Mesenchymal stem cell (in vitro differentiated cells and primary cell): ENCODE results near the gene TAF11L14. TPM values are rescaled to one million over a fixed set of nuclear protein-coding genes. Genes with fewer than 3 reads are reported as not detected.
"Not testable (repeated sequence)": the region's sequence is repeated elsewhere in the genome, so short reads cannot be mapped to it uniquely, and the experiment has no call there.

Experiments used
- DNase-seq: peaks from one replicate; pipeline ENCODE4 v3.0.0-alpha.2; 2013
- H2AFZ ChIP-seq: one replicate; pipeline ENCODE4 v1.6.1; 2013; ENCODE audit warnings: low read depth, mild to moderate bottlenecking, control low read depth, inconsistent platforms, low read length, moderate library complexity
- H2AK5ac ChIP-seq: 2 replicates; pipeline ENCODE4 v1.6.1; 2013; ENCODE audit warnings: low read length, moderate library complexity, mild to moderate bottlenecking, inconsistent platforms; ENCODE audit not compliant: severe bottlenecking
- H2BK120ac ChIP-seq: one replicate; pipeline ENCODE4 v1.6.1; 2013; ENCODE audit warnings: low read depth, mild to moderate bottlenecking, inconsistent platforms, low read length, moderate library complexity
- H2BK12ac ChIP-seq, 2 experiments: one replicate each; pipeline ENCODE4 v1.6.1; 2013; ENCODE audit warnings: inconsistent platforms in 2 of 2, low read length in 2 of 2, mild to moderate bottlenecking in 2 of 2, moderate library complexity in 2 of 2, control low read depth in 1 of 2
- H2BK15ac ChIP-seq: one replicate; pipeline ENCODE4 v1.6.1; 2013; ENCODE audit warnings: mild to moderate bottlenecking, low read depth, inconsistent platforms; ENCODE audit not compliant: poor library complexity, severe bottlenecking
- H2BK5ac ChIP-seq: 2 replicates; pipeline ENCODE4 v1.6.1; 2013; ENCODE audit warnings: low read depth, mild to moderate bottlenecking, low read length, control low read depth, inconsistent platforms; ENCODE audit not compliant: poor library complexity, severe bottlenecking
- H3K14ac ChIP-seq, 2 experiments: one replicate each; pipeline ENCODE4 v1.6.1; 2013; ENCODE audit warnings: inconsistent platforms in 2 of 2, low read length in 2 of 2, control low read depth in 1 of 2, mild to moderate bottlenecking in 1 of 2, moderate library complexity in 1 of 2
- H3K18ac ChIP-seq, 2 experiments: one replicate each; pipeline ENCODE4 v1.6.1; 2013; ENCODE audit warnings: inconsistent platforms in 2 of 2, low read length in 2 of 2, control low read depth in 1 of 2, low read depth in 1 of 2, mild to moderate bottlenecking in 1 of 2
- H3K23ac ChIP-seq, 2 experiments: one replicate each; pipeline ENCODE4 v1.6.1; 2013; ENCODE audit warnings: inconsistent platforms in 2 of 2, low read length in 2 of 2, mild to moderate bottlenecking in 2 of 2, moderate library complexity in 2 of 2, control low read depth in 1 of 2
- H3K27ac ChIP-seq: 2 replicates; pipeline ENCODE4 v1.5.1; 2013; ENCODE audit warnings: mild to moderate bottlenecking, moderate library complexity, low read length, control low read depth, inconsistent platforms; ENCODE audit not compliant: poor library complexity, severe bottlenecking
- H3K27me3 ChIP-seq, 2 experiments: 2 replicates each; pipeline versions ENCODE4 v1.6.1 to v1.7.0; 2013; ENCODE audit warnings: low read length in 2 of 2, mild to moderate bottlenecking in 2 of 2, moderate library complexity in 2 of 2, control low read depth in 1 of 2, inconsistent platforms in 1 of 2; ENCODE audit not compliant: control insufficient read depth in 1 of 2, insufficient read depth in 1 of 2
- H3K36me3 ChIP-seq, 2 experiments: 2 replicates each; pipeline versions ENCODE4 v1.6.1 to v1.7.0; 2013; ENCODE audit warnings: low read length in 2 of 2, control low read depth in 1 of 2, inconsistent platforms in 1 of 2, low read depth in 1 of 2, mild to moderate bottlenecking in 1 of 2; ENCODE audit not compliant: insufficient read depth in 2 of 2, control insufficient read depth in 1 of 2
- H3K4ac ChIP-seq, 2 experiments: one replicate each; pipeline ENCODE4 v1.6.1; 2013; ENCODE audit warnings: inconsistent platforms in 2 of 2, low read length in 2 of 2, mild to moderate bottlenecking in 2 of 2, moderate library complexity in 2 of 2, control low read depth in 1 of 2, low read depth in 1 of 2
- H3K4me1 ChIP-seq: 2 replicates; pipeline ENCODE4 v1.6.1; 2013; ENCODE audit warnings: low read depth, low read length, control low read depth; ENCODE audit not compliant: control insufficient read depth, insufficient read depth
- H3K4me2 ChIP-seq: 2 replicates; pipeline ENCODE4 v1.6.1; 2013; ENCODE audit warnings: low read length, mild to moderate bottlenecking, inconsistent platforms; ENCODE audit not compliant: poor library complexity, severe bottlenecking
- H3K4me3 ChIP-seq, 2 experiments: 2 replicates each; pipeline versions ENCODE4 v1.5.1 to v1.7.0; 2013; ENCODE audit warnings: low read length in 2 of 2, mild to moderate bottlenecking in 2 of 2, control low read depth in 1 of 2, low read depth in 1 of 2; ENCODE audit not compliant: insufficient read depth in 1 of 2
- H3K79me1 ChIP-seq: replicated peaks from 2 replicates; pipeline ENCODE4 v1.6.1; 2013; ENCODE audit warnings: mild to moderate bottlenecking, control low read depth, low read length, inconsistent platforms; ENCODE audit not compliant: poor library complexity, severe bottlenecking
- H3K9ac ChIP-seq: 2 replicates; pipeline ENCODE4 v1.7.0; 2013; ENCODE audit warnings: mild to moderate bottlenecking, low read length, moderate library complexity
- H3K9me3 ChIP-seq: 2 replicates; pipeline ENCODE4 v1.7.0; 2013; ENCODE audit warnings: mild to moderate bottlenecking, low read length; ENCODE audit not compliant: control insufficient read depth
- H4K8ac ChIP-seq: one replicate; pipeline ENCODE4 v1.6.1; 2013; ENCODE audit warnings: inconsistent platforms, mild to moderate bottlenecking, low read length, moderate library complexity
- H4K91ac ChIP-seq: one replicate; pipeline ENCODE4 v1.6.1; 2013; ENCODE audit warnings: mild to moderate bottlenecking, low read length, inconsistent platforms
- WGBS: methylation state at CpG from one replicate; pipeline ENCODE4 v1.1.7; 2013; ENCODE audit warnings: mixed read lengths; 5-methylcytosine and 5-hydroxymethylcytosine counted together
- polyA plus RNA-seq, 2 experiments: library from polyadenylated mRNA; stranded (reverse); fragments of 200-250 nt; gene quantifications; one replicate each; pipeline ENCODE4 v1.2.3, GENCODE V29; 2013

TAF11L14 gene
- not detected for polyA plus RNA-seq (2013, experiment 1 of 2)
- not detected for polyA plus RNA-seq (2013, experiment 2 of 2)

DNA sequence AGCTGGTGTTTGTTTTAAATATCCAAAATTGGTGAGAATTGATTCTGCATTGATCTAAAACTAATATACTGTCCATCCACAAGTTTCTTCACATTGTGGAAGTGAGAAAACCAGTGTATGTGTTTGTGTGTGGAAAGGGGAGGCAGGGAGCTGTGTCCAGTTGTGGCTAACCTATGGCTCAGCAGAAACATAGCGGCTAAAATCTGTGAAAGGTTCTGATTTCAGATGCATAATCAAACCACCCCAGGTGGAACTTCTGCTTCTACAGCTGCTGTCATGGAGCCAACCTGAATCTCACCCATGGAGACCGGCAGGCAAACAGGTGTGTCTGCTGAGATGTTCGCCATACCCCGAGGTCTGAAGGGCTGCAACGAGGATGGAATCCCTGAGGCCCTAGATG, at the start of gene TAF11L14:
Gene TAF11L14, plus strand, starts transcription at position 301 of the 400 bp plus-strand sequence.
- H3K27me3 ChIP-seq, result no peaks in the 10 kb centered on the region
- H3K9ac ChIP-seq, result no peak within 1 kb of the TSS
- no peaks in the 10 kb centered on the region for H3K4me1 ChIP-seq
- H3K4ac ChIP-seq, result no peak within 1 kb of the TSS
- H2BK120ac ChIP-seq, result no peak within 1 kb of the TSS
- no peak within 1 kb of the TSS for H3K18ac ChIP-seq
- no peak within 1 kb of the TSS for H2AFZ ChIP-seq
- WGBS, result 83% methylated on average over 5 of the region's 5 CpGs
- H3K14ac ChIP-seq, result no peak within 1 kb of the TSS
- no peak within 1 kb of the TSS for H4K8ac ChIP-seq
- no peak within 1 kb of the TSS for H2BK15ac ChIP-seq
- H2BK5ac ChIP-seq, result no peak within 1 kb of the TSS
- H3K4me3 ChIP-seq, result no peak within 1 kb of the TSS
- H3K4me2 ChIP-seq, result no peak within 1 kb of the TSS
- no peak within 1 kb of the TSS for H4K91ac ChIP-seq
- no peak for DNase-seq
- no peak within 1 kb of the TSS for H3K27ac ChIP-seq
- no peaks in the 10 kb centered on the region for H3K36me3 ChIP-seq
- no peak within 1 kb of the TSS for H2AK5ac ChIP-seq
- no peak within 1 kb of the TSS for H3K23ac ChIP-seq
- H2BK12ac ChIP-seq, result no peak within 1 kb of the TSS
- H3K79me1 ChIP-seq, result no peaks in the 10 kb centered on the region
- no peaks in the 10 kb centered on the region for H3K9me3 ChIP-seq

- not testable (repeated sequence) for DNase-seq, H2BK12ac ChIP-seq, H3K23ac ChIP-seq, H3K14ac ChIP-seq, H3K79me1 ChIP-seq, H3K9me3 ChIP-seq, H3K4me3 ChIP-seq, H2BK120ac ChIP-seq, H2BK5ac ChIP-seq, H3K27me3 ChIP-seq, H3K18ac ChIP-seq, H3K4ac ChIP-seq, H2AK5ac ChIP-seq, H4K8ac ChIP-seq, H3K4me1 ChIP-seq, H3K4me2 ChIP-seq, H3K9ac ChIP-seq, H2BK15ac ChIP-seq, H2AFZ ChIP-seq, H4K91ac ChIP-seq, H3K27ac ChIP-seq, H3K36me3 ChIP-seq
- no CpG with 5 or more reads among the region's 16 CpGs for WGBS
Measured at GRCh38 chr5:17585658-17586057, 48.6 kb upstream of the TAF11L14 start, which contains the start of gene TAF11L7. Gene TAF11L7 (minus strand): TSS chr5:17585758.

DNA sequence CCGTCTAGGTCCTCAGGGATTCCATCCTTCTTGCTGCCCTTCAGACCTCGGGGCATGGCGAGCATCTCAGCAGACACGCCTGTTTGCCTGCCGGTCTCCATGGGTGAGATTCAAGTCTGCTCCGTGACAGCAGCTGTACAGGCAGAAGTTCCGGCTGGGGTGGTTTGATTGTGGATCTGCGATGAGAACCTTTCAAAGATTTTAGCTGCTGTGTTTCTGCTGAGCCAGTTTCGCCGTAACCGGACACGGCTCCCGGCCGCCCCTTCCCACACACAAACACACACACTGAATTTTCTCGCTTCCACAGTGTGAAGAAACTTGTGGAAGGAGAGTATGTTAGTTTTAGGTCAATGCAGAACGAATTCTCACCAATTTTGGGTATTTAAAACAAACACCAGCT, 43.4 kb upstream of the TAF11L14 start, which contains the start of gene TAF11L8:
Gene TAF11L8, minus strand, starts transcription at position 101 of the 400 bp plus-strand sequence.
- H3K23ac ChIP-seq, result not testable (repeated sequence)

GRCh38 chr5:17594255-17594654, 40.0 kb upstream of the TAF11L14 start, which contains the start of gene TAF11L9:
Gene TAF11L9 (minus strand): TSS chr5:17594394.
- H2BK15ac ChIP-seq, H3K14ac ChIP-seq, H3K4ac ChIP-seq, H2AFZ ChIP-seq, H3K9me3 ChIP-seq, H3K36me3 ChIP-seq, DNase-seq, H2BK120ac ChIP-seq, H3K27ac ChIP-seq, H3K79me1 ChIP-seq, H2BK5ac ChIP-seq, H2AK5ac ChIP-seq, H3K4me3 ChIP-seq, H3K4me1 ChIP-seq, H3K4me2 ChIP-seq, H4K8ac ChIP-seq, H3K9ac ChIP-seq, H2BK12ac ChIP-seq, H4K91ac ChIP-seq, H3K18ac ChIP-seq, H3K27me3 ChIP-seq, H3K23ac ChIP-seq: not testable (repeated sequence)
- WGBS, result no CpG with 5 or more reads among the region's 15 CpGs

More for the DNA sequence above, 43.4 kb upstream of the TAF11L14 start, which contains the start of gene TAF11L8:
- not testable (repeated sequence) for H3K9me3 ChIP-seq, H4K8ac ChIP-seq, H3K14ac ChIP-seq, H2BK5ac ChIP-seq, H2BK12ac ChIP-seq, H3K4me2 ChIP-seq, H4K91ac ChIP-seq, H2AK5ac ChIP-seq, H2BK120ac ChIP-seq, H3K79me1 ChIP-seq, H3K4me1 ChIP-seq, H2BK15ac ChIP-seq, H3K4me3 ChIP-seq, H3K4ac ChIP-seq, H3K9ac ChIP-seq, H3K36me3 ChIP-seq, H3K18ac ChIP-seq, H3K27me3 ChIP-seq, H2AFZ ChIP-seq, DNase-seq, H3K27ac ChIP-seq
- no CpG with 5 or more reads among the region's 16 CpGs for WGBS
